ENCODE measurements around the gene R3HDM1. TPM values are rescaled to one million over a fixed set of nuclear protein-coding genes. Genes with fewer than 3 reads are reported as not detected.
"Not testable (repeated sequence)": the region's sequence is repeated elsewhere in the genome, so short reads cannot be mapped to it uniquely, and the experiment has no call there.

Gene R3HDM1
- total RNA-seq, 1 donor, result 12.3 TPM

DNA sequence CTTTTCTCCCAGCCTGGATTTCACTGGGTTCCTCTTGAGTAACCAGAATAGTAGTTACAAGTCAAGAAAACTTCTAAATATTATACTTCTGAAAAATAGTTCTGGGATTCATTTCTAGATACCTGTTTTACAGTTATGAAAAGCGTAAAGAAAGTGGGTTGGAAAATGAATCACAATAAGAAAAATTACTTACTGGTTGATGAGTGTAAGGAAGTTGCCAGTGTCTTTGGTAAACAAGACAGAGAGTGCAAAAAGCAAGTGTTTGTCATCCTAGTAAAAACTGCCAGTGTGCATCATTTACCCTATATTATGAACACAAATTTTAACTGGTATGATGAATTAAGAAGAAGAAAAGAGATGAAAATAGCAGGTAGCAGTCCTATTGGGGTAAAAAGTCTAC, 88.9 kb downstream of the R3HDM1 start:
- no peaks in the 10 kb centered on the region for H3K79me2 ChIP-seq (ENCODE audit: insufficient read depth, low read length)
- H3K4me3 ChIP-seq (ENCODE audit: insufficient read depth, low read length), result no peak overlapping the region
- no peaks in the 10 kb centered on the region for H3K4me1 ChIP-seq (ENCODE audit: insufficient read depth, low read length)
- no peaks in the 10 kb centered on the region for H3K27me3 ChIP-seq (ENCODE audit: insufficient read depth, low read length)
- H3K4me2 ChIP-seq (ENCODE audit: insufficient read depth, low read length), result no peak overlapping the region
- H2AFZ ChIP-seq (ENCODE audit: low read length), result no peak overlapping the region
- no peak for DNase-seq (ENCODE audit: insufficient read length, low spot score, missing footprints)
- no peak overlapping the region for H3K27ac ChIP-seq (ENCODE audit: low read depth, low read length)
- no peaks in the 10 kb centered on the region for H3K9me3 ChIP-seq (ENCODE audit: low read depth, low read length)
- H3K36me3 ChIP-seq (ENCODE audit: insufficient read depth, low read length), result no peaks in the 10 kb centered on the region
- H4K20me1 ChIP-seq (ENCODE audit: insufficient read depth, low read length), result no peaks in the 10 kb centered on the region
- TF ChIP-seq, protein P1, sequence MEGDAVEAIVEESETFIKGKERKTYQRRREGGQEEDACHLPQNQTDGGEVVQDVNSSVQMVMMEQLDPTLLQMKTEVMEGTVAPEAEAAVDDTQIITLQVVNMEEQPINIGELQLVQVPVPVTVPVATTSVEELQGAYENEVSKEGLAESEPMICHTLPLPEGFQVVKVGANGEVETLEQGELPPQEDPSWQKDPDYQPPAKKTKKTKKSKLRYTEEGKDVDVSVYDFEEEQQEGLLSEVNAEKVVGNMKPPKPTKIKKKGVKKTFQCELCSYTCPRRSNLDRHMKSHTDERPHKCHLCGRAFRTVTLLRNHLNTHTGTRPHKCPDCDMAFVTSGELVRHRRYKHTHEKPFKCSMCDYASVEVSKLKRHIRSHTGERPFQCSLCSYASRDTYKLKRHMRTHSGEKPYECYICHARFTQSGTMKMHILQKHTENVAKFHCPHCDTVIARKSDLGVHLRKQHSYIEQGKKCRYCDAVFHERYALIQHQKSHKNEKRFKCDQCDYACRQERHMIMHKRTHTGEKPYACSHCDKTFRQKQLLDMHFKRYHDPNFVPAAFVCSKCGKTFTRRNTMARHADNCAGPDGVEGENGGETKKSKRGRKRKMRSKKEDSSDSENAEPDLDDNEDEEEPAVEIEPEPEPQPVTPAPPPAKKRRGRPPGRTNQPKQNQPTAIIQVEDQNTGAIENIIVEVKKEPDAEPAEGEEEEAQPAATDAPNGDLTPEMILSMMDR (IDR thresholded peaks at IDR 0.05; ENCODE audit: extremely low read depth, low read depth, low read length), result no peak

DNA sequence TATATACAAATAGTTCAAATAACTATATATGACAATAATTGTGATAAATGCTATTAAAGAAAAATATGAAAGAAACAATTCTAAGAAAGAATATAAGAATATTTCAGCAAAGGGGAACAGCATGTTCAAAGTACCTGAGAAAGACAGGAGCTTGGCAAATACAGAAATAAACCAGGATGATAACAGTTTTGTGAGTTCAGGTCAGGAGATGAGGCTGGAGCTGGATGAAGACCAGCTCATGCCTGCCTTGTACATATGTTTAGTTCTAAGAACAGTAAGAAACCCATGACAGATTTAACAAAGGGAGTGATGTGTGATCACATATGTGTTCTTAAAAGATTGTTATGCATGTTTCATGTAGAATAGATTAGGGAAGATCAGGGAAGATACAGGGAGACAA, 98.2 kb downstream of the R3HDM1 start:
- Histone ChIP-seq H2AFZ (ENCODE audit: low read length) (no peak overlapping the region), H3K9me3 (ENCODE audit: low read depth, low read length) (no peaks in the 10 kb centered on the region), H3K4me1 (ENCODE audit: insufficient read depth, low read length) (no peaks in the 10 kb centered on the region), H3K79me2 (ENCODE audit: insufficient read depth, low read length) (no peaks in the 10 kb centered on the region), H3K36me3 (ENCODE audit: insufficient read depth, low read length) (peaks cover 2% of the 10 kb centered on the region), H3K27me3 (ENCODE audit: insufficient read depth, low read length) (no peaks in the 10 kb centered on the region), H3K27ac (ENCODE audit: low read depth, low read length) (no peak overlapping the region), H3K4me3 (ENCODE audit: insufficient read depth, low read length) (no peak overlapping the region), H4K20me1 (ENCODE audit: insufficient read depth, low read length) (no peaks in the 10 kb centered on the region), H3K4me2 (ENCODE audit: insufficient read depth, low read length) (no peak overlapping the region)
- DNase-seq (ENCODE audit: insufficient read length, low spot score, missing footprints), result peak; percentile 15
- TF ChIP-seq, protein P1 (IDR thresholded peaks at IDR 0.05; ENCODE audit: extremely low read depth, low read depth, low read length), result no peak

- H3K4me3 ChIP-seq (ENCODE audit: insufficient read depth, low read length); H2AFZ ChIP-seq (ENCODE audit: low read length); DNase-seq (ENCODE audit: insufficient read length, low spot score, missing footprints); H3K27me3 ChIP-seq (ENCODE audit: insufficient read depth, low read length); H3K4me2 ChIP-seq (ENCODE audit: insufficient read depth, low read length); H3K27ac ChIP-seq (ENCODE audit: low read depth, low read length); H4K20me1 ChIP-seq (ENCODE audit: insufficient read depth, low read length); H3K4me1 ChIP-seq (ENCODE audit: insufficient read depth, low read length); H3K79me2 ChIP-seq (ENCODE audit: insufficient read depth, low read length); H3K36me3 ChIP-seq (ENCODE audit: insufficient read depth, low read length); H3K9me3 ChIP-seq (ENCODE audit: low read depth, low read length): not testable (repeated sequence)
Measured at GRCh38 chr2:135630034-135630433, 98.8 kb downstream of the R3HDM1 start.

GRCh38 chr2:135630488-135630887, 99.2 kb downstream of the R3HDM1 start:
- H3K4me2 ChIP-seq (ENCODE audit: insufficient read depth, low read length), result no peak overlapping the region
- no peaks in the 10 kb centered on the region for H4K20me1 ChIP-seq (ENCODE audit: insufficient read depth, low read length)
- no peak overlapping the region for H3K27ac ChIP-seq (ENCODE audit: low read depth, low read length)
- no peaks in the 10 kb centered on the region for H3K79me2 ChIP-seq (ENCODE audit: insufficient read depth, low read length)
- H3K9me3 ChIP-seq (ENCODE audit: low read depth, low read length), result no peaks in the 10 kb centered on the region
- peaks cover 2% of the 10 kb centered on the region for H3K36me3 ChIP-seq (ENCODE audit: insufficient read depth, low read length)
- H3K4me3 ChIP-seq (ENCODE audit: insufficient read depth, low read length), result no peak overlapping the region
- TF ChIP-seq, protein P1 (IDR thresholded peaks at IDR 0.05; ENCODE audit: extremely low read depth, low read depth, low read length), result no peak
- H2AFZ ChIP-seq (ENCODE audit: low read length), result no peak overlapping the region
- no peak for DNase-seq (ENCODE audit: insufficient read length, low spot score, missing footprints)
- no peaks in the 10 kb centered on the region for H3K27me3 ChIP-seq (ENCODE audit: insufficient read depth, low read length)
- no peaks in the 10 kb centered on the region for H3K4me1 ChIP-seq (ENCODE audit: insufficient read depth, low read length)

Measured in osteoblast (primary cell).